HG03159 (cell line): ENCODE results near the gene OXT.
"Not testable (repeated sequence)": the region's sequence is repeated elsewhere in the genome, so short reads cannot be mapped to it uniquely, and the experiment has no call there.

ENCODE experiments used
- ATAC-seq: cut with Tn5 transposase; IDR thresholded peaks from one replicate; pipeline ENCODE4 v1.9.1; 2021; ENCODE audit warnings: mild to moderate bottlenecking, moderate library complexity; ENCODE audit not compliant: unreplicated experiment

The OXT gene

GRCh38 chr20:3071610-3072529, at the start of gene OXT:
OXT (plus strand) TSS chr20:3071620; CDS start chr20:3071656, 36 bp downstream.
- ATAC-seq = no peak

GRCh38 chr20:3021777-3022176, 49.6 kb upstream of the OXT start:
- no peak for ATAC-seq

DNA sequence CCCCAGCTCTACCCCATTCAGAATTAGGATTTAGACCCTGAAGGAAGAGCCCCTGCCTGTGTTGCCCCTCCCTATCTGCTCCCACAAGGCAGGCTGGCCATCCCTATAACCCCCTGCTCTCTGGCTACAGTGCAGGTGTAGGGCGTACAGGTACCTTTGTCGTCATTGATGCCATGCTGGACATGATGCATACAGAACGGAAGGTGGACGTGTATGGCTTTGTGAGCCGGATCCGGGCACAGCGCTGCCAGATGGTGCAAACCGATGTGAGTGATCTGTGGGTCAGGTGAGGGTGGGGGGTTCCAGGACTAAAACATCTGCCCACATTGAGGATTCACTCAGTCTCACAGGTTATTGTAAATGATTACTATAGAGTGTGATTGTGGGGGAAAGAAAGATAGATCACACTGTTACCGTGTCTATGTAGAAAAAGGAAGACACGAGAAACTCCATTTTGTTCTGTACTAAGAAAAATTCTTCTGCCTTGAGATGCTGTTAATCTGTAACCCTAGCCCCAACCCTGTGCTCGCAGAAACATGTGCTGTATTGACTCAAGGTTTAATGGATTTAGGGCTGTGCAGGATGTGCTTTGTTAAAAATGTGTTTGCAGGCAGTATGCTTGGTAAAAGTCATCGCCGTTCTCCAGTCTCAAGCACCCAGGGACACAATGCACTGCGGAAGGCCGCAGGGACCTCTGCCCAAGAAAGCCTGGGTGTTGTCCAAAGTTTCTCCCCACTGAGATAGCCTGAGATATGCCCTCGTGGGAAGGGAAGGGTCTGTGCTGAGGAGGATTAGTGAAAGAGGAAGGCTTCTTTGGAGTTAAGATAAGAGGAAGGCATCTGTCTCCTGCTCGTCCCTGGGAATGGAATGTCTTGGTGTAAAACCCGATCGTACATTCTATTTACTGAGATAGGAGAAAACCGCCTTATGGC, 48.6 kb upstream of the OXT start:
- not testable (repeated sequence) for ATAC-seq

- no peak for ATAC-seq
Measured at GRCh38 chr20:3027987-3028386, 43.4 kb upstream of the OXT start.

DNA sequence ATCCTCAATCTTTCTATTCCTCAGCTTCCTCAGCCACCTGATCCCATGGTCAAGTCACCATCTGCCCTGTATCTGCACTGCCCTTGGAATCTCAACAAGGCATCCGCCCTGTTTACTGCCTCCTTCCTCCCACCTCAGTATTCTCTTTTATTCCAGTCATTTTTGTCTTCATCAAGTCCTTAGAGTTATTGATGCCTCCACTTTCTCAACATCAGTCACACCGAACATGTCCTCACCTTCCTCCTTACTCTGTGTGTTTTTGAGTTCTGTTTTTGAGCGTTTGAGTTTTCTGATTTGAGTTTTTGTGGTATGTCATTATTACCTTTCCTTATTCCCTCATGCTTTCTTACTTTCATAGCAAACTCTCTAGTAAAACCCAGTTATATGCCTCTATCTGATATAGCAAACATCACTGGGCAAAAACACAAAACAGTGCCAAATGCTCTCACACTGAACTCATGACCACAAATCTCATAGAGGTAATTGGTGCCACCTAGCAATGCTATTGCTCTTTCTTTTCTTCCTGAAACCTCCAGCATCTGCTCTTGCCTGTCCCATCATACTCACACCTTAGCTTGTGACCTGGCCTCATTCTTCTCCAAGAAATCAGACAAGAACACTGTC, 39.8 kb upstream of the OXT start:
- ATAC-seq = no peak

DNA sequence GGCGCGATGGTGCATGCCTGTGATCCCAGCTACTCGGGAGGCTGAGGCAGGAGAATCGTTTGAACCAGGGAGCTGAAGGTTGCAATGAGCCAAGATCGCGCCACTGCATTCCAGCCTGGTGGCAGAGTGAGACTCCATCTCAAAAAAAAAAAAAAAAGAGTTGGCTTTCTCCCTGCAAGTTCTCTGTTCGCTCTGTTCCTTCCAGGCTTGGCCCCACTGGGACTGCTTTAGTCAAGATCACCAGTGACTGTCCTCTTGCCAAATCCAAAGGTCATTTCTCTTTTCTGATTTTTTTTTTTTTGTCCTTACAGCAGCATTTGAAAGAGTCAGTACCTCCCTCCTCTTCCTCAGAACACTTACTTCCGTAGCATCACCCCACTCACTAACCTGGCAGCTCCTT, 38.8 kb upstream of the OXT start:
- no peak for ATAC-seq

DNA sequence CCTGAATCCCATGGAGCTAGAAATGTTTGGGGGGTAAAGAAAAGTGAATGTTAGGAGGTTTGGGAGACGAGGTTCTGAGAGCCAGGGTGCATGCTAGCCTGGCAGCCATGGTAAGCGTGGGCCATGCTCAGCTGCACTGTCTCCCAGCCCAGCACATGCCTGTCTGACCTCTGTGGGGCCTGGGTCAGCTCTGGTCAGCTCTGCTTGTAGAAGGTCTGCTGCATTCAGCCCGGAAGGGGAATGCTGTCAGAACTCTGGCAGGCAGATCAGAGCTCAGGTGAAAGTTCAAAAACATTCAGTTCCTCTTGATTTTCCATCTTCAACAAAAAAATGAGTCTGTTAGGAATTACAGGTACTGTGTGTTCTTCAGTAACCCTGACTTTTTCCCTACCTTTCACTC, 33.8 kb upstream of the OXT start:
- no peak for ATAC-seq

- no peak for ATAC-seq
Measured at GRCh38 chr20:3038454-3038853, 33.0 kb upstream of the OXT start.

- ATAC-seq = no peak
Measured at GRCh38 chr20:3039426-3039825, 32.0 kb upstream of the OXT start.

GRCh38 chr20:3040086-3040485, 31.3 kb upstream of the OXT start:
- ATAC-seq = no peak

GRCh38 chr20:3041854-3042409, 29.5 kb upstream of the OXT start:
- ATAC-seq = no peak

- no peak for ATAC-seq
Measured at GRCh38 chr20:3042625-3043024, 28.8 kb upstream of the OXT start.

GRCh38 chr20:3043322-3043721, 28.1 kb upstream of the OXT start, which contains the start of gene GNRH2:
GNRH2 (plus strand) TSS chr20:3043622; CDS start chr20:3044415, 793 bp downstream.
- no peak for ATAC-seq

GRCh38 chr20:3044336-3044965, 27.0 kb upstream of the OXT start:
- no peak for ATAC-seq

- ATAC-seq = peak; percentile 36
Measured at GRCh38 chr20:3045042-3045815, 26.2 kb upstream of the OXT start.

DNA sequence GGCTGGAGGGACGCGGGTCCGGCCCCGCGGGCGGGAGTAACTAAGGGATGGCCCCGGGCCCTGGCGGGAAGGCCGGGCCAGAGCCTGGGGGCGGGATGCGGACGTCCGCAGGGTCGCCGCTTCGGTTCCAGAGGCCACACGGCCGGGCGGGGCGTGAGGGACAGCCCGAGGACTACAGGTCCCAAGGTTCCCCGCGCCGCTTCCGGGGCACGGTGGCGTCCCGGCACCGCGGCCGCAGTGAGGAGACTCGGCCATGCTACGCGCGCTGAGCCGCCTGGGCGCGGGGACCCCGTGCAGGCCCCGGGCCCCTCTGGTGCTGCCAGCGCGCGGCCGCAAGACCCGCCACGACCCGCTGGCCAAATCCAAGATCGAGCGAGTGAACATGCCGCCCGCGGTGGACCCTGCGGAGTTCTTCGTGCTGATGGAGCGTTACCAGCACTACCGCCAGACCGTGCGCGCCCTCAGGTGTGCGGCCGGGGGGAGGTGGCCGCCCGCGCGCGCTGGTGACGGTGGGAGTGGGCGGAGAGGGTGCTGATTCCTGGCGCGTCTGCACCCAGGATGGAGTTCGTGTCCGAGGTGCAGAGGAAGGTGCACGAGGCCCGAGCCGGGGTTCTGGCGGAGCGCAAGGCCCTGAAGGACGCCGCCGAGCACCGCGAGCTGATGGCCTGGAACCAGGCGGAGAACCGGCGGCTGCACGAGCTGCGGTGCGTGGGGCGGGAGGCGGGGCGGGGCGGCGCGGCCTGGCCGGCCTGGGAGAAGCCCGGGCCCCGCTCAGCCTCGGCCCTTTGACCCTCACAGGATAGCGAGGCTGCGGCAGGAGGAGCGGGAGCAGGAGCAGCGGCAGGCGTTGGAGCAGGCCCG, 25.4 kb upstream of the OXT start, which contains the start of gene MRPS26:
Gene MRPS26, plus strand, starts transcription at position 237 of the 861 bp plus-strand sequence. Its CDS starts 17 bp downstream, at position 254.
- peak; percentile 90 for ATAC-seq

DNA sequence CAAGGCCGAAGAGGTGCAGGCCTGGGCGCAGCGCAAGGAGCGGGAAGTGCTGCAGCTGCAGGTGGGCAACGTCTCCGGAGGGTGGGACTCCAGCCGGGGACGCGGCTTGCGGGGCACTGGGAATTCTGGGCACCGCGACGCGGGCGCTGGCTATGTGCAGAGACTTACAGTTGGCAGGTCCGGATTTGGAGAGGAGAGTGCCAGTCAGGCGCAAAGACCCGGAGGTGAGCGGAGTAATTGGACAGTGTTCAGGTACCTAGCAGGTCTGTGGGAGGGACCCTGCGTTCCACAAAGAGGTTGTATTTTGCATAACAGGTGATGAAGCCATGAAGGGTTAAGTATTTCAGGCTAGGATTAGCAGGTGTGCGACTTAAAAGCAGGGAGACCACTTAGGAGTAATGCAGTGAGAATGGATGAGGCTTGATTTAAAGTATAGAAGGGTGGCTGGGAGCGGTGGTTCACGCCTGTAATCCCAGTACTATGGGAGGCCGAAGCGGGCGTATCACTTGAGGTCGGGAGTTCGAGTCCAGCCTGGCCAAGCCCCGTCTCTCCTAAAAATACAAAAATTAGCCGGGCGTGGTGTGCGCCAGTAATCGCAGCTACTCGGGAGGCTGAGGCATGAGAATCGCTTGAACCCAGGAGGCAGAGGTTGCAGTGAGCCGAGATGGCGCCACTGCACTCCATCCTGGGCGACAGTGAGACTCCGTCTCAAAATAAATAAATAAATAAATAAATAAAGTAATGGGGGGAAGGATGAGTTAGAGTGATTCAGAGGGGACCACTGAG, 24.6 kb upstream of the OXT start:
- no peak for ATAC-seq
